ELR (cell line): ENCODE measurements around the gene ARID1B.

Experiments used
- DNase-seq: peaks from one replicate; pipeline ENCODE4 v3.0.0-alpha.2; 2015; ENCODE audit warnings: low read depth

ARID1B gene

GRCh38 chr6:157077251-157077650 is 300.1 kb downstream of the ARID1B start:
- DNase-seq, result no peak

- no peak for DNase-seq
Observed at GRCh38 chr6:157078326-157078725, 301.1 kb downstream of the ARID1B start.

GRCh38 chr6:157079277-157079676 is 302.1 kb downstream of the ARID1B start:
- no peak for DNase-seq

GRCh38 chr6:157079771-157080170 is 302.6 kb downstream of the ARID1B start:
- no peak for DNase-seq

- DNase-seq, result no peak
Observed at GRCh38 chr6:157080986-157081391, 303.8 kb downstream of the ARID1B start.

GRCh38 chr6:157083343-157083742 is 306.2 kb downstream of the ARID1B start:
- no peak for DNase-seq

- DNase-seq, result no peak
Observed at GRCh38 chr6:157086632-157087031, 309.5 kb downstream of the ARID1B start.

GRCh38 chr6:157087974-157088373 is 310.8 kb downstream of the ARID1B start:
- DNase-seq, result no peak

GRCh38 chr6:157088841-157089240 is 311.7 kb downstream of the ARID1B start:
- no peak for DNase-seq

GRCh38 chr6:157089258-157089657 is 312.1 kb downstream of the ARID1B start:
- DNase-seq, result no peak

- no peak for DNase-seq
Observed at GRCh38 chr6:157089851-157090250, 312.7 kb downstream of the ARID1B start.

GRCh38 chr6:157090736-157091135 is 313.6 kb downstream of the ARID1B start:
- no peak for DNase-seq

GRCh38 chr6:157091243-157091642 is 314.1 kb downstream of the ARID1B start:
- no peak for DNase-seq

- no peak for DNase-seq
Observed at GRCh38 chr6:157091856-157092460, 314.8 kb downstream of the ARID1B start.

- no peak for DNase-seq
Observed at GRCh38 chr6:157092736-157093135, 315.6 kb downstream of the ARID1B start.

- DNase-seq, result no peak
Observed at GRCh38 chr6:157093536-157093935, 316.4 kb downstream of the ARID1B start.

- DNase-seq, result no peak
Observed at GRCh38 chr6:157094038-157094437, 316.9 kb downstream of the ARID1B start.

- DNase-seq, result no peak
Observed at GRCh38 chr6:157095084-157095483, 317.9 kb downstream of the ARID1B start.

GRCh38 chr6:157095569-157095968 is 318.4 kb downstream of the ARID1B start:
- DNase-seq, result no peak

GRCh38 chr6:157096105-157096504 is 318.9 kb downstream of the ARID1B start:
- DNase-seq, result no peak

GRCh38 chr6:157096522-157096921 is 319.3 kb downstream of the ARID1B start:
- DNase-seq, result no peak

GRCh38 chr6:157097255-157097955 is 320.2 kb downstream of the ARID1B start:
- DNase-seq, result no peak

- DNase-seq, result no peak
Observed at GRCh38 chr6:157098999-157099398, 321.8 kb downstream of the ARID1B start.
